IPS-18a (cell line): ENCODE data around the gene CDH19.

ENCODE experiments used
- H3K27ac ChIP-seq: one replicate; pipeline ENCODE4 v1.5.1; 2013; ENCODE audit warnings: low read length
- H3K27me3 ChIP-seq: one replicate; pipeline ENCODE4 v1.6.1; 2013; ENCODE audit warnings: mild to moderate bottlenecking, low read length; ENCODE audit not compliant: control insufficient read depth, insufficient read depth
- H3K36me3 ChIP-seq: one replicate; pipeline ENCODE4 v1.6.1; 2013; ENCODE audit warnings: low read depth, low read length; ENCODE audit not compliant: control insufficient read depth
- H3K4me1 ChIP-seq: one replicate; pipeline ENCODE4 v1.6.1; 2013; ENCODE audit warnings: low read depth, low read length; ENCODE audit not compliant: control insufficient read depth
- H3K4me3 ChIP-seq: one replicate; pipeline ENCODE4 v1.5.1; 2013; ENCODE audit warnings: low read length
- H3K9ac ChIP-seq: one replicate; pipeline ENCODE4 v1.6.1; 2013; ENCODE audit warnings: mild to moderate bottlenecking, low read length, moderate library complexity
- H3K9me3 ChIP-seq: one replicate; pipeline ENCODE4 v1.6.1; 2013; ENCODE audit warnings: low read depth, low read length; ENCODE audit not compliant: control insufficient read depth

Gene CDH19

DNA sequence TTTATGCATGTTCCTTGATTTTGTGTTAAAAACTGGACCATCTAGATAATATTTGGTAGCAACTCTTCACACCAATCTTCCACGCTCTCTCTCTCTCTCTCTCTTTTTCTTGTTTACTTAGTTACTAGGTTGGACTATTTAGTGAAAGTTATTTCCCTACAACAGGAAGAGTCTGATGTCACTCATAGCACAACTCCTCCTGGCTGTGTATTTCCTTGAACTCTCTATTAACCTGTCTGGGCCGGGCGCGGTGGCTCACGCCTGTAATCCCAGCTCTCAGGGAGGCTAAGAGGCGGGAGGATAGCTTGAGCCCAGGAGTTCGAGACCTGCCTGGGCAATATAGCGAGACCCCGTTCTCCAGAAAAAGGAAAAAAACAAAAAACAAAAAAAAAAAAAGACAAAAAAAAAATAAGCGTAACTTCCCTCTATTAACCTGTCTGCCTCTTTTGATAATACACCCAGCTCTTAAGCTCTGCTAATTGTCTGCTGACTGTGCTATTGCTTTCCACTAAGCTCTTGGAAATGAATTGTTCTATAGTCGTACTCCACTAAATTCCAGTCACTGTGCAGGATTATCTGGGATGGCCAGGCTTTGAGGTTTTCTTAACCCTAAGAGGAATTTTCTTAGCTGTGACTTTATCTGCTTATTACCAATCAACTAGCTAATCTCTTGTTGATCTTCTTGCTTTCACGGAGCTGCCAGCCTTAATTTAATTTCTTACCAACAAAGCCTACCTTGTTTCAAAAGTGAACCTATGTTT lies 18.1 kb upstream of the CDH19 start:
- H3K27ac ChIP-seq = no peak overlapping the region
- H3K4me3 ChIP-seq = no peak overlapping the region
- H3K36me3 ChIP-seq = no peaks in the 10 kb centered on the region
- H3K27me3 ChIP-seq = no peaks in the 10 kb centered on the region
- H3K9ac ChIP-seq = no peak overlapping the region
- no peaks in the 10 kb centered on the region for H3K9me3 ChIP-seq
- H3K4me1 ChIP-seq = peaks cover 6% of the 10 kb centered on the region

GRCh38 chr18:66616523-66616983 lies 12.7 kb upstream of the CDH19 start:
- no peaks in the 10 kb centered on the region for H3K36me3 ChIP-seq
- H3K27ac ChIP-seq = no peak overlapping the region
- no peak overlapping the region for H3K9ac ChIP-seq
- H3K4me1 ChIP-seq = no peaks in the 10 kb centered on the region
- no peaks in the 10 kb centered on the region for H3K9me3 ChIP-seq
- H3K4me3 ChIP-seq = no peak overlapping the region
- no peaks in the 10 kb centered on the region for H3K27me3 ChIP-seq

DNA sequence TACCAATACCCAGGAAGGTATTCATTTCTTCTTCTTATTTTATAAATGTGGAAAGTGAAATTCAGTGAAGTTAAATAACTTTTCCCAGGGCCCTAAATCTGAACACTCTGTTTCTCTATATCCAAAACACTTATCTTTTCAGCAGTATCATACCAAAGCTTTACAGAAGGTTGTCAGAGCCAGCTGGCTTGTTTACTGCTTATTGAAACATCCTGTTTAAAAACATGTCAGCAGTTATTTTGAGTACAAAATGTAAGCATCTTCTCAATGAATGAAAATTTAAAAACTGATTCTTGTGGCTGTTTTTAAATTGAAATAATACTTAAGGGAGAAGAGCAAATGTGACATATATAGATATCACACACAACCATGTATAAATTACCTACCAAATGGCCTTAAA lies 11.3 kb upstream of the CDH19 start:
- H3K4me1 ChIP-seq = no peaks in the 10 kb centered on the region
- no peak overlapping the region for H3K9ac ChIP-seq
- H3K9me3 ChIP-seq = no peaks in the 10 kb centered on the region
- H3K4me3 ChIP-seq = no peak overlapping the region
- no peaks in the 10 kb centered on the region for H3K27me3 ChIP-seq
- no peaks in the 10 kb centered on the region for H3K36me3 ChIP-seq
- no peak overlapping the region for H3K27ac ChIP-seq

- Histone ChIP-seq H3K4me1 (no peaks in the 10 kb centered on the region), H3K9me3 (no peaks in the 10 kb centered on the region), H3K27me3 (no peaks in the 10 kb centered on the region), H3K9ac (no peak overlapping the region), H3K4me3 (no peak overlapping the region), H3K27ac (no peak overlapping the region), H3K36me3 (no peaks in the 10 kb centered on the region)
Observed at GRCh38 chr18:66607632-66608031, 3.7 kb upstream of the CDH19 start.

DNA sequence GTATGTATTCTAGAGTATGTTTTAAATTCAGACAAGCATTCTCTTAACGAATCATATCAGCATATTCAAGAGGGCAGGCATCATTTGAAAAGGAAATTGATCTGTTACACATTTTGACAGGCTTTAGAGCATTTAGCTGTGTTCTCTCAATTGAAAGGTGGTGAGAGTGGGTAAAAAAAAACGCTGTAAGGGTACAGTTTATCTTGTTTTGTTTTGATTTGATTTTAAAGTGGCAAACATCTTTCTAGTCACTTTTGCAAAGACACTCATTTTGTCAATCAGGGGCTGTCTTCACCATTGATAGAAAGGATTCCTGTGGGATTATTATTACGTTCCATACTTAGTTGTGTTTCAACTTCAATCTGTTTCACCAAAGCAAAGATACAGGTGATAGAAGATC lies 2.2 kb downstream of the CDH19 start:
- Histone ChIP-seq H3K9ac (no peak overlapping the region), H3K36me3 (no peaks in the 10 kb centered on the region), H3K9me3 (no peaks in the 10 kb centered on the region), H3K27me3 (no peaks in the 10 kb centered on the region), H3K4me3 (no peak overlapping the region), H3K4me1 (no peaks in the 10 kb centered on the region), H3K27ac (no peak overlapping the region)

DNA sequence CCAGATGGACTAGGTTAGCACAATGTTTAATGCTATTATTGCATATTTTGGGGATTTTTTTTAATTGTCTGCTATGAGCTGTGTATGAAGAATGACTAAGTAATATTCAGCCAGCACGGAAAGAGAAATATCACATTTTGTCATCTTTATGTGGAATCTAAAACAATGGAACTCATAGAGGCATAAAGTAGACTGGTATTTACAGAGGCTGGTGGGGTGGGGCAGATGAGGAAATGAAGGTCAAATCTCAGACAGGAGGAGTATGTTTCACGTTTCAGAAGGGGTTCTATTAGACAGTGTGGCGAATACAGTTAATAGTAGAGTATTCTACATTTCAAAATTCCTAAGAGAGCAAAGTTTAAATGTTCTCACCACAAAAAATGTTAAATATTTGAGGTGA lies 4.7 kb downstream of the CDH19 start:
- Histone ChIP-seq H3K4me1 (no peaks in the 10 kb centered on the region), H3K4me3 (no peak overlapping the region), H3K27ac (no peak overlapping the region), H3K27me3 (no peaks in the 10 kb centered on the region), H3K9ac (no peak overlapping the region), H3K36me3 (no peaks in the 10 kb centered on the region), H3K9me3 (no peaks in the 10 kb centered on the region)

GRCh38 chr18:66587430-66587829 lies 16.5 kb downstream of the CDH19 start:
- H3K9ac ChIP-seq = no peak overlapping the region

GRCh38 chr18:66582211-66582610 lies 21.7 kb downstream of the CDH19 start:
- H3K9ac ChIP-seq = no peak overlapping the region
- no peak overlapping the region for H3K27ac ChIP-seq
- no peaks in the 10 kb centered on the region for H3K27me3 ChIP-seq
- no peak overlapping the region for H3K4me3 ChIP-seq
- no peaks in the 10 kb centered on the region for H3K4me1 ChIP-seq
- H3K9me3 ChIP-seq = no peaks in the 10 kb centered on the region
- no peaks in the 10 kb centered on the region for H3K36me3 ChIP-seq

More at GRCh38 chr18:66587430-66587829, 16.5 kb downstream of the CDH19 start:
- Histone ChIP-seq H3K27ac (no peak overlapping the region), H3K4me1 (no peaks in the 10 kb centered on the region), H3K36me3 (no peaks in the 10 kb centered on the region), H3K4me3 (no peak overlapping the region), H3K27me3 (no peaks in the 10 kb centered on the region), H3K9me3 (no peaks in the 10 kb centered on the region)

GRCh38 chr18:66575263-66575662 lies 28.6 kb downstream of the CDH19 start:
- no peaks in the 10 kb centered on the region for H3K4me1 ChIP-seq
- no peak overlapping the region for H3K27ac ChIP-seq
- H3K27me3 ChIP-seq = no peaks in the 10 kb centered on the region
- no peak overlapping the region for H3K4me3 ChIP-seq
- H3K36me3 ChIP-seq = no peaks in the 10 kb centered on the region
- no peak overlapping the region for H3K9ac ChIP-seq
- H3K9me3 ChIP-seq = no peaks in the 10 kb centered on the region

DNA sequence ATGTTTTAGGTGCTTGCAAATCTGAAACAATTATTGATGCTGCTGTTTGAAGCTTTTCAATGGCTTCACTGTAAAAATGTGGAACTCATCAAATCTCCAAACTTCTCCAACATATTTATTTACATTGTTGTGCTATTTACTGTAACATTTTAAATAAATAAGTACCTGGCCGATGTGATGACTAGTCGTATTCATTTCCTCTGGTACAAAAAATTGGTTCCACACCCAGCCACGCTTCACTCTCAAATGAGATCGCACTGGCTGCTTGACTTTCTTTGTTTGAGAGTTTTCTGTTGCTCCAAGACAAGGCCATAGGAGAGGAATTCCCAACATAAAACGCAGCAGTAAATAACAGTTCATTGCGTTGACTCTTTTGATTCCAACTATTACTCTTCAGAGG lies 32.0 kb downstream of the CDH19 start:
- H3K9me3 ChIP-seq = no peaks in the 10 kb centered on the region
- H3K9ac ChIP-seq = no peak overlapping the region
- H3K27me3 ChIP-seq = no peaks in the 10 kb centered on the region
- no peaks in the 10 kb centered on the region for H3K36me3 ChIP-seq
- no peak overlapping the region for H3K27ac ChIP-seq
- H3K4me1 ChIP-seq = no peaks in the 10 kb centered on the region
- no peak overlapping the region for H3K4me3 ChIP-seq

DNA sequence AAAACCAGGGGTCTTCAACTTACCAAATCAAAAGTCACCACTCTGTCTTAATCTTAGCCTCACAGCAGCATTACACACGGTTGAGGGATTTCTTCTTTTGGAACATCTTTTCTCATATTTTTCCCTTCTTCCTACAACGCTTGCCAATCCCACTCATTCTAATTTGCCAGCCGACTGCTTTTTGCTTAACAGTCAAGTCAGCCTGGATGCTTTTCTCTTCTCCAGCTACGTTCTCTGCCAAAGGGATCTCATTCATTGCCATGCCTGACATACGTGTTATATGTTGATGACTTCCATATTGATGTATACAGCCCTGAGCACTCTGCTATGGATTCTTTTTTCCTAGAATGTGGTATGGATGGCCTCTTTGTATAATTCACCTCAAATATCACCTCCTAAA lies 37.3 kb downstream of the CDH19 start:
- no peaks in the 10 kb centered on the region for H3K36me3 ChIP-seq
- H3K27me3 ChIP-seq = no peaks in the 10 kb centered on the region
- H3K9me3 ChIP-seq = no peaks in the 10 kb centered on the region
- no peak overlapping the region for H3K27ac ChIP-seq
- no peaks in the 10 kb centered on the region for H3K4me1 ChIP-seq
- no peak overlapping the region for H3K4me3 ChIP-seq
- H3K9ac ChIP-seq = no peak overlapping the region

DNA sequence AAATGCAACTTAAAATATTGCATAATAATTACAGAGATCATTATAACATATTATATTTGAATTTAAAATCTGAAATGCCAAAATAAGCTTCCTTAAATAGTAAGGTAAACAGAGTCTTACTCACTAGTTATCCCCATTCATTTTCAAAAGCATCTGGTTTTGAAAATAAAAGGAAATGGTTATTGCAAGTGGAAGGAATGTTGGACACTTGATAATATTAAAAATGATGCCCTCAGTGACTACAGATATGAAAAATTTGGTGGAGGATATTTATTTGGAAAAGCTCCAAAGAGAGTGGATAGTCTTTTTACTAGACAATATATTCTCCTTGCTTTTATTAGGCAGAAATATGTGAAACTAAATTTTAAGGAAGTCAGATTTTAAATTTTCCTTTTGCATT lies 39.7 kb downstream of the CDH19 start:
- no peak overlapping the region for H3K27ac ChIP-seq
- no peaks in the 10 kb centered on the region for H3K36me3 ChIP-seq
- H3K4me1 ChIP-seq = no peaks in the 10 kb centered on the region
- no peak overlapping the region for H3K9ac ChIP-seq
- H3K4me3 ChIP-seq = no peak overlapping the region
- no peaks in the 10 kb centered on the region for H3K9me3 ChIP-seq
- H3K27me3 ChIP-seq = no peaks in the 10 kb centered on the region
